HG03558 (cell line): Measurements from ENCODE around the gene GSTK1.
"Not testable (repeated sequence)": the region's sequence is repeated elsewhere in the genome, so short reads cannot be mapped to it uniquely, and the experiment has no call there.

ENCODE experiments used
- ATAC-seq: cut with Tn5 transposase; IDR thresholded peaks from one replicate; pipeline ENCODE4 v1.9.1; 2021; ENCODE audit warnings: moderate number of reproducible peaks; ENCODE audit not compliant: unreplicated experiment; ENCODE audit errors: extremely low read depth

The GSTK1 gene

GRCh38 chr7:143289888-143290287 lies 26.6 kb downstream of the GSTK1 start:
- not testable (repeated sequence) for ATAC-seq

DNA sequence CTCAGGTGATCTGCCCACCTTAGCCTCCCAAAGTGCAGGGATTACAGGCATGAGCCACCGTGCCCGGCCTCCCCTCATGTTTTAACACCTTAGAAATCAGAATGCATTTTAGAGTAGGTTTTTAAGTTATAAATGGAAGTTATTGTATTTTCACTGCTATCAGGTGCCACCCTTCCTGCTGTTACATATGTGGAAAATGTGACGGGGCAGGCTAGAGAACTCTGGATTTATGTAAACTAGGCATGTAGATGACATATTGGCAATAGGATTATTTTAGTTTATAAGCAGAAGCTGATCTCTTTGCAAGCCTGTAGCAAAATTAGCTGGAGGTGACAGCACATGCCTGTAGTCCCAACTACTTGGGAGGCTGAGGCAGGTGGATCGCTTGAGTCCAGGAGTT lies 27.1 kb downstream of the GSTK1 start:
- ATAC-seq = no peak

GRCh38 chr7:143292876-143293275 lies 29.6 kb downstream of the GSTK1 start:
- no peak for ATAC-seq

DNA sequence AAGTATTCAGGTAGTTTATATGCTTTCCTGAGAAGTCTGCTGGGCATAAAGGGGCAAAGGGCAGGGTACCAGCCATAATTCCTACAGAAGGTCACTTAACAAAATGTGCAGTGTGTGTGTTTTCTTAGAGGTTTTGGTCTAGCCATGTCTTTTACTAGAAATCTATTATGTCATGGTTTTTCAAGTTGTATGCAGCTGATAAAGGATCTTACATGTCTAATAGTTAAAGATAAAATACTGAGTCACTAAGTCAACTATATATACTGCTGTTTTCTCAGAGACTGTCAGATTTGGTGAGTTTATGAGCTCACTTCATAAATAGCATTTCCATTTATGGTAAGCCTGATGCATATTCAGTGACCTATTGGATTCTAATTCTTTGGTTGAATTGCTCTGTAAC lies 32.6 kb downstream of the GSTK1 start:
- no peak for ATAC-seq

DNA sequence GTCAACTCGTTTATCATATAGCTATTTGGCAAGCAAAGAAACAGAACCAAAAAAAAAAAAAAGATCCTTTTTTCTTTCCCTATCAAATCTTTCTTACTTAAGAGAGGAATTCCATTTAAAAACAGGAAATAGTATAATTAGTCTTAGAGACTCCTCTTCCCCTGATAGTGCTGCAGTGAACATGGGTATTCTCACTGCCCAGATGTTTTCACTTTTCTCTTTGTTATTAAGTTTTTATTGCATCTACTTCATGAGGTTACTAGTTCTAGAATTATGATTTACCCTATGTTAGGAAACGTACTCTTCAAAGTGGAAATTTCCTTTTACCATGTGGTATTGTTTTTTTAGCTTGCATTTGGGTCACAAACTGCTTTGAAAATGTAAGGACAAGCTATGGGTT lies 33.4 kb downstream of the GSTK1 start:
- ATAC-seq = no peak

DNA sequence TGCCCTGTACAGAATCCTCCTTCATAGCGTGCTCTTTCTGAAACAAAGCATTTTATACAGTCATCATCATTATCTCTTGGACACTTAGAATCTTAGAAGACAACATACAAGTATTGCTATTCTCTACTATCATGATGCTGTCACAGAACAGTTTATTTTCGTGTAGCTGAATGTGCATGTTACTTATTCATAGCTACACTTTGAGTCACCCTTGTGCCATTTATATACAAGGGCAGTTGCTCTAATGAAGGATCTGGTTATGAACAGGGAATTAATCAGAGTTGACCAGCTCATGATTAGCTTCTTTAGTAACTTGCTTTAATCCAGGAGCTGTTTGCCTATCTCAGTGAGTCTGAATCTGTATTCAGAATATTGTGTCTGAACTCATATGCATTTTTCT lies 36.1 kb downstream of the GSTK1 start:
- ATAC-seq = no peak

DNA sequence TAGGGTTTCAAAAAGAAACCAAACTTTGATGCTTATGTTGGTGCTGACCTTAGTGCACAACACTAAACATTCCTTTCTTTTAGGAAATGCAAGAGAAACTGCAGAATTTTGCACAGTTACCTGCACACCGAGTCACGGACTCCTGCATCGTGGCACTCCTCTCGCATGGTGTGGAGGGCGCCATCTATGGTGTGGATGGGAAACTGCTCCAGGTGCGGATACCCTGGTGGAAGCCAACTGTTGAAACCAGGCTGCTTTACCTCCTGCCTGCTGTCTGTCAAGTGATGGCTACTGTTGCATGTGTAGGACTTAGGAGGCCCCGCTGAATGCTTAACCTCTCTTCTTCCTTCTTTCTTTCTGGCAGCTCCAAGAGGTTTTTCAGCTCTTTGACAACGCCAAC lies 36.6 kb downstream of the GSTK1 start:
- ATAC-seq = no peak

DNA sequence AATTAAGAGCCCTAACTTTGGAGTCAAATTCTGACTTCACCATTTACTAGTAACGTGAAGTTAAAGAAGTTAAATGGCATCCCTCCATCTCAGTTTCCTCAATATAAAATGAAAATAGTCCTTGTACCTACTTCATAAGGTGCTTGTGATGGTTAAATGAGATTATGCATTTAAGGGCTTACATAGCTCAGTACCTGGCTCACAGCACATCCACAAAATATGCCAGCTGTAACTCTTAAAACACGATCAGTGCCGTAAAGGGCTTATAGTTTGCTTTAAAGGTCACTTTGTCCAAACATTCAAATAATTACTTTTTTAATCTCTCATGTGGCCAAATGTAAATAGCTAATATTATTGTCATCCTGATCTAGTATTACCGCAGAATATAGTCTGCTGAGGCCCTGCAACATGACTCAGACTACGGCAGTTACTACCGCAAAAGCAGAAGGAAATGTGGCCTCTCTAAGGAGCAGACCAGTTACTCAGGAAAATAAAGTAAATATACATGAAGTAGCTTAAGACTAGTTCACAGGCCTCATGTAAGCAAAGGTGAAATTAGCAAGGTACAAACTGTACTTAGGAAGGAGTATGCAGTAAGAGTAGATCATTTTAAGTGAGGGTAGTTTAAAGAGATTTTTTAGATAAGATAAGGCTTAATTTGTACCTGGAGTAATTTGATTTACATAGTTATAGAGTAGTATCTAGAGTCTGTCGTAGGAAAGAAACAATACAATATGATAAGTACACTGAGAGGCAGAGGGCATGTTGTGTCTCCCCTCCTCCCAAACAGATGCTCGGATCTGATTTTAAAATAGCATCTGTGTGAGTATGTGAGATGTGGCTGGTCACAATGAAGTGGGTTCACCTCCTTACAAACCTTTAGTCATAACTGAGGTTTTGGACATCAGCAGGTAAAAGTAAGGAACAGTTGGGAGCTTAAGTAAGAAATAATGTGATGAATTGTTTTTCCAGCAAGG lies 38.0 kb downstream of the GSTK1 start:
- no peak for ATAC-seq

- no peak for ATAC-seq
Observed at GRCh38 chr7:143303733-143304132, 40.5 kb downstream of the GSTK1 start.

- no peak for ATAC-seq
Observed at GRCh38 chr7:143304938-143305337, 41.7 kb downstream of the GSTK1 start.

GRCh38 chr7:143305423-143306070 lies 42.3 kb downstream of the GSTK1 start:
- ATAC-seq = no peak

DNA sequence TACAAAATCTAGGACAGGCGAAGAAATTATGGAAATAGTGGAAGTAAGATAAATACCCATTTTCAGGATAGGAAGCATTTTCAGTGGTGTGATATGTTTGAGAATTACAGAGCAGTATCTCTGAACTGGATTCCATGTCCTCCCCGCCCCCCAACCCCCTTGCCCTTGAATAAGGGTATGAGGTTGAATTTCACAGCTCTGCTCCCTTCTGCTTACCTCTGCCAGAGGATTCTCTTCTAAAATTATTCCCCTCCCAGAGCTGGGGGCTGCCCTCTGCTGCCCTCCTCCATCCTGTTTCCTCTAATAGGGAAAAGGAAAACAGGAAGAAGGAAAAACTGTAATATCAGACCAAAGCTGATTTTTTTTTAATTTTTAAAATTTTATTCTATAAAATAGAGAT lies 45.4 kb downstream of the GSTK1 start:
- ATAC-seq = no peak

DNA sequence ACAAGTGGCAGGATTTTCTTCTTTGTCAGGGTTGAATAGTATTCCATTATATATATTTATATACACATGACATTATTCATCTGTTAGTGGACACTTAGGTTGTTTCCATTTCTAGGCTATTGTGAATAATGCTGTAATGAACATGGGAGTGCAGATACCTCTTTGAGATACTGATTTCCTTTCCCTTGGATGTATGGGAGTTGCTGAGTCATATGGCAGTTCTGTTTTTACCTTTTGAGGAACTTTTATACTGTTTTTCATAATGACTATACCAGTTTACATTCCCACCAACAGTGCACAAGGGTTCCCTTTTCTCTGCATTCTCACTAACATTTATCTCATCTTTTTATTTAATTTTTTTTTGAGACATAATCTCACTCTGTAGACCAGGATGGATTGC lies 50.9 kb downstream of the GSTK1 start:
- ATAC-seq = no peak

DNA sequence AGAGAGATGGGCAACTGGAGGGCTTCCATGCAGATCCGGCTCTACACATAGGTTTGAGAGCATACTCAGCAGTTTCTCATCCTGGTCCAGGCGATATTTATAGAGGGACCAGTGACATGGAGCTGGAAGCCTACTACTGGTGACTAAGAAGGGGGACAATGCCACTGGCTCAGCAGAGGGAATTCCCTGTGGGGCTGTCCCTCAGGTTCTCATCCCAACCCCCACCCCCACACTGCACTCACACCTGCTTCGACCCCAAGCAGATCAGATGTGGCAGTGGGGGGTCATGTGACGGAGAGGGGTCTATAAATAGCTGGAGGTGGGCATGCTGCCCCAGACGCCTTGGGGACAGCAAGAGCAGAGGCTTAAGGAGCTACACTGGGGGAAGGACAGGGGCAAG lies 52.5 kb downstream of the GSTK1 start, which contains the start of gene CLCN1:
TSS of gene CLCN1 (plus strand) at position 336 of the 400 bp plus-strand sequence. CDS start 102 bp downstream, outside the sequence.
- no peak for ATAC-seq

- ATAC-seq = no peak
Observed at GRCh38 chr7:143316492-143316891, 53.3 kb downstream of the GSTK1 start.

- ATAC-seq = no peak
Observed at GRCh38 chr7:143318661-143319060, 55.4 kb downstream of the GSTK1 start.
